ENCODE data around the gene CCDC126. TPM values are rescaled to one million over a fixed set of nuclear protein-coding genes. Genes with fewer than 3 reads are reported as not detected.

CCDC126 gene
- total RNA-seq, 2 donors from 2014 or later = 8.5 to 8.8 TPM

DNA sequence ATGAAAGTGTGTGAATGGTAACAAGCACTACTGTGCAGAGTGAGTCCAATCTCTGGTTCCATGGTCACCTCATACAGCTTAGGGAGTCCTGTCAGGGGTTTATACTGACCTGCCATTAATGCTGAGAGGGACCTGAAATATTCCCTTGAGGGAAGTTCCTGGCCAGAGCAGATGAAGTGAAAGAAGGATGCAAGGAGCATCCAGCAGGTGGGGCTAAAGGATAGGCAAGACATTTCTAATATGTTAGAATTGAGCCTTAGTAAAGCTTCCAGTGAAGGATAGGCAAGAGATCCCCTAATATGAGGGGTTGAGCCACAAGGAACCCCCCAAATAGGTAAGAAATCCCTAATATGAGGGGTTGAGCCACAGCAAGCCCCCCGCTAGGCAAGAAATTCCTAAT is 57.3 kb downstream of the CCDC126 start:
- no peak overlapping the region for H3K27ac ChIP-seq
- no peaks in the 10 kb centered on the region for H3K27me3 ChIP-seq (replicated peaks; ENCODE audit: insufficient read depth)
- H3K36me3 ChIP-seq = no peaks in the 10 kb centered on the region
- ATAC-seq (ENCODE audit: insufficient number of reproducible peaks, low FRiP score, low read depth) = no peak
- DNase-seq (ENCODE audit: low spot score) = no peak
- H3K9me3 ChIP-seq = peaks cover 25% of the 10 kb centered on the region
- H3K4me1 ChIP-seq (ENCODE audit: control insufficient read depth in 1 of 2, low read depth in 2 of 2) = no peaks in the 10 kb centered on the region
- no peak overlapping the region for H3K4me3 ChIP-seq
- TF ChIP-seq, protein P1, sequence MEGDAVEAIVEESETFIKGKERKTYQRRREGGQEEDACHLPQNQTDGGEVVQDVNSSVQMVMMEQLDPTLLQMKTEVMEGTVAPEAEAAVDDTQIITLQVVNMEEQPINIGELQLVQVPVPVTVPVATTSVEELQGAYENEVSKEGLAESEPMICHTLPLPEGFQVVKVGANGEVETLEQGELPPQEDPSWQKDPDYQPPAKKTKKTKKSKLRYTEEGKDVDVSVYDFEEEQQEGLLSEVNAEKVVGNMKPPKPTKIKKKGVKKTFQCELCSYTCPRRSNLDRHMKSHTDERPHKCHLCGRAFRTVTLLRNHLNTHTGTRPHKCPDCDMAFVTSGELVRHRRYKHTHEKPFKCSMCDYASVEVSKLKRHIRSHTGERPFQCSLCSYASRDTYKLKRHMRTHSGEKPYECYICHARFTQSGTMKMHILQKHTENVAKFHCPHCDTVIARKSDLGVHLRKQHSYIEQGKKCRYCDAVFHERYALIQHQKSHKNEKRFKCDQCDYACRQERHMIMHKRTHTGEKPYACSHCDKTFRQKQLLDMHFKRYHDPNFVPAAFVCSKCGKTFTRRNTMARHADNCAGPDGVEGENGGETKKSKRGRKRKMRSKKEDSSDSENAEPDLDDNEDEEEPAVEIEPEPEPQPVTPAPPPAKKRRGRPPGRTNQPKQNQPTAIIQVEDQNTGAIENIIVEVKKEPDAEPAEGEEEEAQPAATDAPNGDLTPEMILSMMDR (IDR thresholded peaks at IDR 0.05) = no peak

DNA sequence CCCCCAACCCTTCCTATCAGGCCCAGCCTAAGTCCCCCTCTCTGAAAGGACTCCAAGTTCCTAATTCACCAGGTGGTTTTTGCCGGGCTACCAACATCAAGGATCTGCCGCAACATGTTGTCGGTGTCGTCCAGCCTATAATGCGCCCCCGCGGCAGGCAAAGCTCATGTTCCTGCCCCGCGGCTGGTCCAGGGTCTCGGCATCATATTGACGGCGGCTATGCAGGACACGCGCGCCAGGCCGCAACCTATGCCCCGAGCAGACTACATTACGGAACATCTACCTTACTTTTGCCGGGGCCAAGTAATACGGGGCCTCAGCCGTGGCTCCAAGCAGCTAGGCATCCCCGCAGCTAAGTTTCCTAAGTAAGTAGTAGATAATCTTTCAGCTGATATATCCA is 58.3 kb downstream of the CCDC126 start:
- no peak overlapping the region for H3K27ac ChIP-seq
- no peak for DNase-seq (ENCODE audit: low spot score)
- H3K4me1 ChIP-seq (ENCODE audit: control insufficient read depth in 1 of 2, low read depth in 2 of 2) = no peaks in the 10 kb centered on the region
- H3K36me3 ChIP-seq = no peaks in the 10 kb centered on the region
- H3K9me3 ChIP-seq = peaks cover 25% of the 10 kb centered on the region
- no peak overlapping the region for H3K4me3 ChIP-seq
- no peaks in the 10 kb centered on the region for H3K27me3 ChIP-seq (replicated peaks; ENCODE audit: insufficient read depth)
- TF ChIP-seq, protein P1 (IDR thresholded peaks at IDR 0.05) = no peak
- ATAC-seq (ENCODE audit: insufficient number of reproducible peaks, low FRiP score, low read depth) = no peak

DNA sequence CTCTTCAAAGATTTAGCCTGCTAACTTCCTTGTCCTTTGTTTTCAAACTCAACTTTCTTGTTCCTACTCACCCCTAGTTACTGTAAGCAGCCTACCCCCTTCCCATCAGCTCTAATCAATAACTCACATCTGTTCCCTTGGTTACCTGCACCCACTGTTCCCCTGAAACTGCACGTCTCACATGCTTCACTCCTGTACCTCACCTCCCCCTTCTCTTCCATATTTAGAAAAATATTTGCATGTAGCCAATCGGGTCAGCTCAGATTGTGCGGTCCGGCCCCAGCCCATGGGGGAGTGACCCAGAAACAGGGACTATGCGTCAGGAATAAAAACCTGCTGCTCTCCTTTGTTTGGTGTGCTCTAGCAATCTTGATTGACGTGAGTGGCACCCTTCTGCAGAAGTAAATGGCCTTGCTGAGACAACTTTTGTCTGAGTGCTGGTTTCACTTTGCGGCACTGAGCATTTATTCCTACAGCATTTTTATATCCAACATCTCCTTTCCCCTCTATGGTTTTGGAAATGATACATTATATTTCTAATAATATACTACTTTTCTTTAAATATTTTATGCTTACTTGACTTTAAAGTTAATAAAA is 61.7 kb downstream of the CCDC126 start:
- ATAC-seq (ENCODE audit: insufficient number of reproducible peaks, low FRiP score, low read depth) = no peak
- Histone ChIP-seq H3K36me3 (no peaks in the 10 kb centered on the region), H3K27ac (no peak overlapping the region), H3K9me3 (peaks cover 13% of the 10 kb centered on the region), H3K4me1 (ENCODE audit: control insufficient read depth in 1 of 2, low read depth in 2 of 2) (no peaks in the 10 kb centered on the region), H3K4me3 (no peak overlapping the region), H3K27me3 (replicated peaks; ENCODE audit: insufficient read depth) (no peaks in the 10 kb centered on the region)
- no peak for DNase-seq (ENCODE audit: low spot score)
- TF ChIP-seq, protein P1 (IDR thresholded peaks at IDR 0.05) = no peak

DNA sequence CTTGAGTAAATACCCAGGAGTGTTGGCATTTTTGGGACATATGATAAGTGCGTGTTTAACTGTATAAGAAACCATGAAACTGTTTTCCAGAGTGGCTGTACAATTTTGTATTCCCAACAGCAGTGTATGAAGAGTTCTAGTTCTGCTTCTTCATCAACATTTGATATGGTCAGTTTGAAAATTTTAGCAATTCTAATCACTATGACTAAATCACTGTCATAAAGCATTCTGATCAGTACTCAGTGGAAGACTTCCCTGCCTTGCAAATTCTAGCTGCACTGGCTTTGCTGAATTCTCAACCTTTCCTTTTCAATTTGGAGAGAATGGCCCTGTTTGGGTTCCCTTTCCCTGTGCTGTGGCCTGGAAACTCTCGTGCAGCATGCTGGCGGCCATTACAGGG is 64.2 kb downstream of the CCDC126 start:
- Histone ChIP-seq H3K27me3 (replicated peaks; ENCODE audit: insufficient read depth) (no peaks in the 10 kb centered on the region), H3K27ac (no peak overlapping the region), H3K36me3 (no peaks in the 10 kb centered on the region), H3K9me3 (peaks cover 4% of the 10 kb centered on the region), H3K4me3 (no peak overlapping the region), H3K4me1 (ENCODE audit: control insufficient read depth in 1 of 2, low read depth in 2 of 2) (no peaks in the 10 kb centered on the region)
- TF ChIP-seq, protein P1 (IDR thresholded peaks at IDR 0.05) = no peak
- DNase-seq (ENCODE audit: low spot score) (no peak), ATAC-seq (ENCODE audit: insufficient number of reproducible peaks, low FRiP score, low read depth) (no peak)

DNA sequence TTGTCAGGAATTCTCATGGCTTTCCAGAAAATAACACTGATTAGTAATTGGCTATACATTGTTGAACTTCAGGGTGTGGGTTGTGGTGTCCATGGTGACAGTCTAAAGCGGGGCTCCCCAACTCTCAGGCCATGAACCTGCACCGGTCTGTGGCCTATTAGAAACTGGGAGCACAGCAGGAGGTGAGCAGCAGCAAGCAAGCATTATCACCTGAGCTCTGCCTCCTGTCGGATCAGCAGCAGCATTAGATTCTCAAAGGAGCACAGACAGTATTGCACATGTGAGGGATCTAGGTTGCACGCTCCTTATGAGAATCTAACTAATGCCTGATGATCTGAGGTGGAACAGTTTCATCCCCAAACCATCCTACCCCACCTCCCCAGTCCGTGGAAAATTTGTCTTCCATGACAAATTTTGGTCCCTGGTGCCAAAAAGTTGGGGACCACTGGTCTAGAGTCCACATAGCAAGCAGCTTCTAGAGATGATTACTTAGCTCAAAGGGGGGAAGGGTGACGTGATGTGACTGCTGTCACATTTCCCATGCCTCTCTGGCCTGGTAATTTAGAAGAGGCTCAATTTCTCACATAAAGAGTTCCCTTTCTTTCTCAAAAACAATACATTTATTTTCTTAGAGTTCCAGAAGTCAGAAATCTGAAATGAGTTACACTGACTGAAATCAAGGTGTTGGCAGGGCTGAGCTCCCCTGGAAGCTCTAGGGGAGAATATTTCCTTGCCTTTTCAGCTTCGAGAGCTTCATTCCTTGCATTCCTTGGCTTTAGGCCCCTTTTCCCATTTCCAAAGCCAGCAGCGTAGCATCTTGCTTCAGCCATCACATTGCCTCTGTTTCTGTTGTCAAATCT is 65.2 kb downstream of the CCDC126 start:
- H3K27me3 ChIP-seq (replicated peaks; ENCODE audit: insufficient read depth) = no peaks in the 10 kb centered on the region
- ATAC-seq (ENCODE audit: insufficient number of reproducible peaks, low FRiP score, low read depth) (no peak), DNase-seq (ENCODE audit: low spot score) (no peak)
- no peaks in the 10 kb centered on the region for H3K36me3 ChIP-seq
- no peak overlapping the region for H3K27ac ChIP-seq
- peaks cover 4% of the 10 kb centered on the region for H3K9me3 ChIP-seq
- H3K4me1 ChIP-seq (ENCODE audit: control insufficient read depth in 1 of 2, low read depth in 2 of 2) = no peaks in the 10 kb centered on the region
- H3K4me3 ChIP-seq = no peak overlapping the region
- TF ChIP-seq, protein P1 (IDR thresholded peaks at IDR 0.05) = no peak

All from thoracic aorta (tissue), 2 donors.